GM10248 (cell line): Measurements from ENCODE around the gene GPR176.

Source experiments
- CTCF ChIA-PET: fragments of 300-600 bp; sonication (Branson Sonifier 250); formaldehyde crosslinking; extraction: SDS; loops from one replicate; lab custom pipeline; 2021; ENCODE audit warnings: antibody characterized with exemption; lab: Yijun Ruan, JAX
- POLR2A ChIA-PET: fragments of 350-650 bp; sonication (Branson Sonifier 250); formaldehyde crosslinking; extraction: SDS; loops from one replicate; lab custom pipeline; 2020; ENCODE audit warnings: antibody characterized with exemption; lab: Yijun Ruan, JAX
- DNase-seq: peaks from one replicate; pipeline ENCODE4 v3.0.0; 2012; ENCODE audit errors: extremely low spot score
- CTCF ChIP-seq: IDR thresholded peaks from 2 replicates; pipeline ENCODE4 v1.5.1; 2012; ENCODE audit warnings: mild to moderate bottlenecking, low read depth; ENCODE audit errors: extremely low read depth, missing control alignments, control extremely low read depth

GPR176 gene

GRCh38 chr15:39931615-39932014 lies 11.5 kb upstream of the GPR176 start:
- ChIA-PET POLR2A (no interaction called here), CTCF (interaction anchor here (0.8 to 5.5 kb wide), 2 partner anchors 7 to 134 kb away, joined by 3 to 38 read pairs; no protein-coding TSS in a partner anchor)
- DNase-seq, result no peak
- peak; percentile 23 for TF ChIP-seq CTCF

- ChIA-PET POLR2A (no interaction called here), CTCF (interaction anchor here (1.0 to 4.5 kb wide), 2 partner anchors 7 to 8 kb away, joined by 3 to 38 read pairs; partner anchors contain the start of gene EIF2AK4)
- TF ChIP-seq CTCF, result no peak
- DNase-seq, result no peak
Observed at GRCh38 chr15:39926526-39926925, 6.5 kb upstream of the GPR176 start.

GRCh38 chr15:39925112-39925842 lies 5.2 kb upstream of the GPR176 start:
- DNase-seq, result no peak
- ChIA-PET CTCF (interaction anchor here (4.5 kb wide), 1 partner anchor 8 kb away, joined by 38 read pairs; the partner anchor contains the start of gene EIF2AK4), POLR2A (no interaction called here)
- no peak for TF ChIP-seq CTCF

- POLR2A ChIA-PET, result no interaction called here
- CTCF ChIA-PET, result interaction anchor here (4.5 kb wide), 1 partner anchor 9 kb away, joined by 38 read pairs; the partner anchor contains the start of gene EIF2AK4
- TF ChIP-seq CTCF, result no peak
- DNase-seq, result no peak
Observed at GRCh38 chr15:39924437-39924836, 4.4 kb upstream of the GPR176 start.

- DNase-seq, result no peak
Observed at GRCh38 chr15:39922462-39923092, 2.5 kb upstream of the GPR176 start.

More at GRCh38 chr15:39922462-39923092, 2.5 kb upstream of the GPR176 start:
- ChIA-PET CTCF (interaction anchor here (0.9 to 4.5 kb wide), 2 partner anchors 11 to 88 kb away, joined by 3 to 38 read pairs; partner anchors contain the start of gene EIF2AK4), POLR2A (no interaction called here)
- no peak for TF ChIP-seq CTCF
